Gastrocnemius medialis (tissue), 4 donors: Measurements from ENCODE around the gene HSPB8.

Source experiments
- POLR2A ChIP-seq, 2 donors: fragments of 450-650 bp; IDR thresholded peaks; one replicate each; pipeline ENCODE4 v1.6.1; 2017; ENCODE audit warnings: antibody characterized with exemption in 2 of 2, mild to moderate bottlenecking in 2 of 2, moderate library complexity in 2 of 2
- TF ChIP-seq, protein P1 (sequence below), 5 experiments: fragments of 450-650 bp in 3 of 5; fragments of 200-600 bp in 2 of 5; sonication (generic) in 2 of 5; IDR thresholded peaks in 4 of 5; conservative IDR thresholded peaks in 1 of 5; 1 replicate in 4 of 5; 2 replicates in 1 of 5; pipeline ENCODE4 v1.5.1; 2016 to 2019; ENCODE audit warnings: antibody characterized with exemption in 5 of 5, mild to moderate bottlenecking in 3 of 5, moderate library complexity in 3 of 5

DNA sequence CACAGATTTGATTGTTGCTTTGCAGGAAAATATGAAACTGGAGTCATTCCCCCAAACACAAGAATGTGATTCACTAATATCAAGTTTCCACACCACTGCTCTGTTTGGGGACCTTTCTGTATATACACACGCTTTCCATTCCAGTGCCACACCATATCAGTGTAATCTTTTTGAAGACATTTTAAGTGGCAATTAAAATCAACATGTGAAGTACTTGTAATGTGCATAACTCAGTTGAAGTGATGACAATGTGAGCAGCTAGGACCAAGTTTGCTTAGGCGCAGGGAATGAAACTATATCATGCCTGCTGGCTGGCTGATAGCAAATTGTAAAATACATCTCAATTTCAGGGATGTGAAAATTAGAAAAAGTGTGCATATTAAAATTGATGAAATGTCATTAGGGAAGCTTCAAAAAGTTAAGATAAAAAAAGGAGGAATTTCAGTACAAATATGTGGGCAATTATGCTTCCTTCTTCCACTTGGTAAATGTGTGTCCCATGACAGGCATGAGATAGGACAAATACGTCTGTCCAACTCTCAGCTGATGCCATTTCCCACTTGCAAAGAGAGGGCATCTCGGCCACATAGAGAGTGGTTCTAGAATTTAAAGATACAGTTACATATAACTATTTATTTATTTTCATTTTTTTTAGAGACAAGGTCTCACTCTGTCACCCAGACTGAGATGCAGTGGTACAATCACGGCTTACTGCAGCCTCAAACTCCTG is 43.7 kb downstream of the HSPB8 start:
- TF ChIP-seq, protein P1, sequence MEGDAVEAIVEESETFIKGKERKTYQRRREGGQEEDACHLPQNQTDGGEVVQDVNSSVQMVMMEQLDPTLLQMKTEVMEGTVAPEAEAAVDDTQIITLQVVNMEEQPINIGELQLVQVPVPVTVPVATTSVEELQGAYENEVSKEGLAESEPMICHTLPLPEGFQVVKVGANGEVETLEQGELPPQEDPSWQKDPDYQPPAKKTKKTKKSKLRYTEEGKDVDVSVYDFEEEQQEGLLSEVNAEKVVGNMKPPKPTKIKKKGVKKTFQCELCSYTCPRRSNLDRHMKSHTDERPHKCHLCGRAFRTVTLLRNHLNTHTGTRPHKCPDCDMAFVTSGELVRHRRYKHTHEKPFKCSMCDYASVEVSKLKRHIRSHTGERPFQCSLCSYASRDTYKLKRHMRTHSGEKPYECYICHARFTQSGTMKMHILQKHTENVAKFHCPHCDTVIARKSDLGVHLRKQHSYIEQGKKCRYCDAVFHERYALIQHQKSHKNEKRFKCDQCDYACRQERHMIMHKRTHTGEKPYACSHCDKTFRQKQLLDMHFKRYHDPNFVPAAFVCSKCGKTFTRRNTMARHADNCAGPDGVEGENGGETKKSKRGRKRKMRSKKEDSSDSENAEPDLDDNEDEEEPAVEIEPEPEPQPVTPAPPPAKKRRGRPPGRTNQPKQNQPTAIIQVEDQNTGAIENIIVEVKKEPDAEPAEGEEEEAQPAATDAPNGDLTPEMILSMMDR (IDR thresholded peaks at IDR 0.05 in 4 of 5, conservative IDR thresholded peaks at IDR 0.05 in 1 of 5): no peak
- no peak for TF ChIP-seq POLR2A (IDR thresholded peaks at IDR 0.05)
